Activated B cell treated with CpG ODN at 0.5 μM for 24 hours (primary cell): ENCODE data around the gene CENPX. TPM values are rescaled to one million over a fixed set of nuclear protein-coding genes. Genes with fewer than 3 reads are reported as not detected.
"Not testable (repeated sequence)": the region's sequence is repeated elsewhere in the genome, so short reads cannot be mapped to it uniquely, and the experiment has no call there.

Experiments
- ATAC-seq: fragments of 200-7000 bp; cut with Tn5 transposase; one replicate; pipeline ENCODE4 v1.10.0; 2021; ENCODE audit warnings: low read depth, mild to moderate bottlenecking, moderate library complexity
- CTCF ChIA-PET: fragments of 350-600 bp; sonication (Branson Sonifier 250); formaldehyde crosslinking; loops from one replicate; lab custom pipeline; 2021; ENCODE audit warnings: antibody characterized with exemption; lab: Charles Lee
- POLR2A ChIA-PET: fragments of 350-600 bp; sonication (Branson Sonifier 250); formaldehyde crosslinking; loops from one replicate; lab custom pipeline; 2021; ENCODE audit warnings: antibody characterized with exemption; lab: Charles Lee
- DNase-seq: peaks from one replicate; pipeline ENCODE4 v3.0.0; 2022
- H3K27ac Mint-ChIP-seq: one replicate; pipeline ENCODE4 v1.8.0; 2020; ENCODE audit warnings: mixed read lengths
- H3K27me3 Mint-ChIP-seq: one replicate; pipeline ENCODE4 v1.8.0; 2021; ENCODE audit warnings: mixed read lengths
- H3K36me3 Mint-ChIP-seq: one replicate; pipeline ENCODE4 v1.8.0; 2021; ENCODE audit warnings: low read depth, mixed read lengths
- H3K4me1 Mint-ChIP-seq: one replicate; pipeline ENCODE4 v1.8.0; 2021; ENCODE audit warnings: mixed read lengths
- H3K4me3 Mint-ChIP-seq: one replicate; pipeline ENCODE4 v1.8.0; 2020; ENCODE audit warnings: mild to moderate bottlenecking, mixed read lengths
- H3K9me3 Mint-ChIP-seq: one replicate; pipeline ENCODE4 v1.8.0; 2020; ENCODE audit warnings: mixed read lengths
- CTCF ChIP-seq: fragments of 200-600 bp; IDR thresholded peaks from one replicate; pipeline ENCODE4 v1.8.0; 2022; ENCODE audit warnings: antibody characterized with exemption, mild to moderate bottlenecking
- intact Hi-C: fragments of 100-400 bp; cut with micrococcal nuclease; formaldehyde crosslinking; loops from one replicate; pipeline ENCODE4 v1.15.1; 2024
- total RNA-seq: library from RNA; stranded (reverse); gene quantifications from 2 replicates; pipeline ENCODE4 v1.2.3, GENCODE V29; 2022

Gene CENPX
- total RNA-seq, 1 donor from 2014 or later, result 41.7 TPM

GRCh38 chr17:82039695-82040299 lies 17.1 kb upstream of the CENPX start:
- intact Hi-C loops, result loop anchor here (5.0 to 10.0 kb wide), 3 partner anchors 62 to 255 kb away; partner anchors contain the start of genes ASPSCR1 and SLC16A3
- Mint-ChIP-seq H3K36me3 (peaks cover 7% of the 10 kb centered on the region), H3K4me3 (no peak overlapping the region), H3K9me3 (no peaks in the 10 kb centered on the region), H3K4me1 (peaks cover 26% of the 10 kb centered on the region), H3K27me3 (no peaks in the 10 kb centered on the region), H3K27ac (no peak overlapping the region)
- ChIA-PET POLR2A (interaction anchor here (0.7 kb wide), 1 partner anchor 17 kb away, joined by 4 read pairs; the partner anchor contains the start of gene LRRC45), CTCF (no interaction called here)
- ATAC-seq, result no peak
- TF ChIP-seq CTCF, result no peak
- DNase-seq, result no peak

- not testable (repeated sequence) for H3K27me3 Mint-ChIP-seq, H3K9me3 Mint-ChIP-seq, H3K27ac Mint-ChIP-seq, H3K36me3 Mint-ChIP-seq, ATAC-seq, DNase-seq
- peaks cover 26% of the 10 kb centered on the region for H3K4me1 Mint-ChIP-seq
- CTCF ChIA-PET, result interaction anchor here (0.6 to 1.5 kb wide), 2 partner anchors 56 to 308 kb away, joined by 3 to 4 read pairs; no protein-coding TSS in a partner anchor
- intact Hi-C loops, result loop anchor here (5.0 to 10.0 kb wide), 3 partner anchors 62 to 256 kb away; partner anchors contain the start of genes ASPSCR1 and SLC16A3
- POLR2A ChIA-PET, result interaction anchor here (2.3 kb wide), 1 partner anchor 60 kb away, joined by 28 read pairs; the partner anchor contains the start of gene FASN
- H3K4me3 Mint-ChIP-seq, result peak overlapping the region; percentile 32
Measured at GRCh38 chr17:82038796-82039409, 16.2 kb upstream of the CENPX start.

GRCh38 chr17:82037889-82038195 lies 15.2 kb upstream of the CENPX start:
- no peaks in the 10 kb centered on the region for H3K27me3 Mint-ChIP-seq
- no peak for TF ChIP-seq CTCF

GRCh38 chr17:82037092-82037888 lies 14.6 kb upstream of the CENPX start, which contains the start of gene DCXR:
Gene DCXR, minus strand, starts transcription at chr17:82037697. Its CDS starts 15 bp downstream, at chr17:82037682.
- POLR2A ChIA-PET, result interaction anchor here (0.5 to 2.3 kb wide), 34 partner anchors 9 to 644 kb away, joined by 3 to 43 read pairs (median 4); partner anchors contain the start of genes ASPSCR1, CCDC57, CENPX and CSNK1D
- intact Hi-C loops, result loop anchor here (1.0 to 10.0 kb wide), 9 partner anchors 14 to 258 kb away; partner anchors contain the start of genes ASPSCR1, DUS1L, FASN and GPS1

More at GRCh38 chr17:82037889-82038195, 15.2 kb upstream of the CENPX start:
- POLR2A ChIA-PET, result interaction anchor here (0.5 to 2.3 kb wide), 32 partner anchors 14 to 644 kb away, joined by 3 to 43 read pairs (median 4); partner anchors contain the start of genes ASPSCR1, CCDC57, CENPX and CSNK1D
- H3K4me3 Mint-ChIP-seq, result peak overlapping the region; percentile 86
- DNase-seq (no peak), ATAC-seq (no peak)
- peaks cover 7% of the 10 kb centered on the region for H3K36me3 Mint-ChIP-seq
- intact Hi-C loops, result loop anchor here (1.0 to 10.0 kb wide), 9 partner anchors 13 to 257 kb away; partner anchors contain the start of genes ASPSCR1, DUS1L, FASN and GPS1
- H3K27ac Mint-ChIP-seq, result peak overlapping the region; percentile 94
- CTCF ChIA-PET, result interaction anchor here (0.5 to 1.5 kb wide), 11 partner anchors 10 to 781 kb away, joined by 3 to 25 read pairs (median 4); partner anchors contain the start of genes CENPX and LRRC45
- H3K9me3 Mint-ChIP-seq, result no peaks in the 10 kb centered on the region
- H3K4me1 Mint-ChIP-seq, result peaks cover 26% of the 10 kb centered on the region

More at GRCh38 chr17:82037092-82037888, 14.6 kb upstream of the CENPX start, which contains the start of gene DCXR:
- TF ChIP-seq CTCF, result no peak
- H3K4me3 Mint-ChIP-seq, result peak within 1 kb of the TSS; percentile 86
- H3K36me3 Mint-ChIP-seq, result peaks cover 7% of the 10 kb centered on the region
- peak within 1 kb of the TSS; percentile 94 for H3K27ac Mint-ChIP-seq
- peaks cover 27% of the 10 kb centered on the region for H3K4me1 Mint-ChIP-seq
- H3K27me3 Mint-ChIP-seq, result no peaks in the 10 kb centered on the region
- H3K9me3 Mint-ChIP-seq, result no peaks in the 10 kb centered on the region
- CTCF ChIA-PET, result interaction anchor here (0.5 to 1.5 kb wide), 11 partner anchors 10 to 782 kb away, joined by 3 to 25 read pairs (median 4); partner anchors contain the start of genes CENPX and LRRC45
- DNase-seq (peak; percentile 95), ATAC-seq (peak; percentile 93)
